Measurements from ENCODE around the gene AQP3. TPM values are rescaled to one million over a fixed set of nuclear protein-coding genes. Genes with fewer than 3 reads are reported as not detected.
A peak's percentile ranks its signal among the peaks of the same experiment; 100 is the strongest.
"Not testable (repeated sequence)": the region's sequence is repeated elsewhere in the genome, so short reads cannot be mapped to it uniquely, and the experiment has no call there.

Gene AQP3
- 10 to 100 TPM; 19.0 to 47.9 (median 45.1) TPM for total RNA-seq

- H3K27ac ChIP-seq: peak within 1 kb of the TSS; percentile 71 to 78
- H3K9me3 ChIP-seq: no peaks in the 10 kb centered on the region
- H3K4me1 ChIP-seq: peaks cover 5 to 13% of the 10 kb centered on the region in 2 donors
- intact Hi-C loops (cut with DNase I; ENCODE audit: low total_unique reads): no loop called here
- TF ChIP-seq POLR2A (IDR thresholded peaks at IDR 0.05) (no peak), CTCF (IDR thresholded peaks at IDR 0.05) (peak in 1 of 3 donors; percentile 28)
- H3K36me3 ChIP-seq: no peaks in the 10 kb centered on the region
- H3K27me3 ChIP-seq: no peaks in the 10 kb centered on the region
- H3K4me3 ChIP-seq: peak within 1 kb of the TSS; percentile 39 to 79 (median 56)
- DNase-seq (ENCODE audit: low spot score in 2 of 2): peak; percentile 53 to 74
These were observed at the start of gene AQP3 for GRCh38 chr9:33446946-33447798. TSS of gene AQP3 (minus strand) at chr9:33447593. CDS start at chr9:33447530, 63 bp downstream.

GRCh38 chr9:33493819-33494218, 46.4 kb upstream of the AQP3 start:
- H3K4me1 ChIP-seq; H3K4me3 ChIP-seq; H3K9me3 ChIP-seq; DNase-seq (ENCODE audit: low spot score in 2 of 2); intact Hi-C loops (cut with DNase I; ENCODE audit: low total_unique reads); H3K27ac ChIP-seq; H3K27me3 ChIP-seq; H3K36me3 ChIP-seq: not testable (repeated sequence)

GRCh38 chr9:33489066-33489465, 41.7 kb upstream of the AQP3 start:
- no peaks in the 10 kb centered on the region for H3K4me1 ChIP-seq
- H3K9me3 ChIP-seq: no peaks in the 10 kb centered on the region
- intact Hi-C loops (cut with DNase I; ENCODE audit: low total_unique reads): no loop called here
- no peak for DNase-seq (ENCODE audit: low spot score in 2 of 2)
- no peak overlapping the region for H3K4me3 ChIP-seq
- TF ChIP-seq POLR2A (IDR thresholded peaks at IDR 0.05): no peak
- no peak for TF ChIP-seq POLR2AphosphoS5 (IDR thresholded peaks at IDR 0.05)
- no peak for TF ChIP-seq CTCF (IDR thresholded peaks at IDR 0.05)
- H3K27me3 ChIP-seq: no peaks in the 10 kb centered on the region
- H3K27ac ChIP-seq: no peak overlapping the region
- no peaks in the 10 kb centered on the region for H3K36me3 ChIP-seq

- H3K4me1 ChIP-seq; H3K27me3 ChIP-seq; H3K4me3 ChIP-seq; H3K36me3 ChIP-seq; H3K9me3 ChIP-seq; DNase-seq (ENCODE audit: low spot score in 2 of 2); intact Hi-C loops (cut with DNase I; ENCODE audit: low total_unique reads); H3K27ac ChIP-seq: not testable (repeated sequence)
These were observed 37.9 kb upstream of the AQP3 start for GRCh38 chr9:33485312-33485711.

GRCh38 chr9:33480976-33481375, 33.6 kb upstream of the AQP3 start:
- TF ChIP-seq POLR2A (IDR thresholded peaks at IDR 0.05): no peak
- TF ChIP-seq CTCF (IDR thresholded peaks at IDR 0.05): no peak
- no peak for TF ChIP-seq POLR2AphosphoS5 (IDR thresholded peaks at IDR 0.05)
- H3K9me3 ChIP-seq: no peaks in the 10 kb centered on the region
- no peaks in the 10 kb centered on the region for H3K4me1 ChIP-seq
- no peak for DNase-seq (ENCODE audit: low spot score in 2 of 2)
- no peak overlapping the region for H3K4me3 ChIP-seq
- H3K36me3 ChIP-seq: no peaks in the 10 kb centered on the region
- H3K27me3 ChIP-seq: no peaks in the 10 kb centered on the region
- no peak overlapping the region for H3K27ac ChIP-seq
- intact Hi-C loops (cut with DNase I; ENCODE audit: low total_unique reads): no loop called here

- no peak for TF ChIP-seq POLR2AphosphoS5 (IDR thresholded peaks at IDR 0.05)
- no peak for TF ChIP-seq POLR2A (IDR thresholded peaks at IDR 0.05)
- no peak for TF ChIP-seq CTCF (IDR thresholded peaks at IDR 0.05)
- Histone ChIP-seq H3K4me3 (no peak overlapping the region), H3K4me1 (no peaks in the 10 kb centered on the region), H3K27me3 (no peaks in the 10 kb centered on the region), H3K36me3 (no peaks in the 10 kb centered on the region), H3K27ac (no peak overlapping the region), H3K9me3 (no peaks in the 10 kb centered on the region)
- intact Hi-C loops (cut with DNase I; ENCODE audit: low total_unique reads): no loop called here
- no peak for DNase-seq (ENCODE audit: low spot score in 2 of 2)
These were observed 32.7 kb upstream of the AQP3 start for GRCh38 chr9:33480106-33480505.
